Putamen (tissue), 1 donor: ENCODE measurements around the gene SENP5.
"Not testable (repeated sequence)": the region's sequence is repeated elsewhere in the genome, so short reads cannot be mapped to it uniquely, and the experiment has no call there.

ENCODE experiments used
- DNase-seq: peaks from one replicate; pipeline ENCODE4 v3.0.0-alpha.2; 2016; ENCODE audit warnings: low spot score

Gene SENP5

GRCh38 chr3:196941729-196942225 lies 74.1 kb downstream of the SENP5 start:
- DNase-seq: peak; percentile 45

GRCh38 chr3:196942226-196942914 lies 74.7 kb downstream of the SENP5 start, which contains the start of gene NCBP2:
NCBP2 (minus strand) TSS chr3:196942528; CDS start chr3:196942503, 25 bp downstream.
- peak; percentile 96 for DNase-seq

- no peak for DNase-seq
Measured at GRCh38 chr3:196942915-196943277, 75.2 kb downstream of the SENP5 start.

GRCh38 chr3:196944037-196944790 lies 76.5 kb downstream of the SENP5 start:
- DNase-seq: not testable (repeated sequence)

GRCh38 chr3:196947136-196947859 lies 79.6 kb downstream of the SENP5 start:
- no peak for DNase-seq

GRCh38 chr3:196947860-196948441 lies 80.2 kb downstream of the SENP5 start:
- no peak for DNase-seq

- DNase-seq: no peak
Measured at GRCh38 chr3:196948442-196949284, 80.9 kb downstream of the SENP5 start.

GRCh38 chr3:196949285-196949619 lies 81.5 kb downstream of the SENP5 start:
- DNase-seq: no peak

- no peak for DNase-seq
Measured at GRCh38 chr3:196949750-196950149, 82.0 kb downstream of the SENP5 start.

- DNase-seq: no peak
Measured at GRCh38 chr3:196951371-196951770, 83.7 kb downstream of the SENP5 start.

- DNase-seq: no peak
Measured at GRCh38 chr3:196954832-196955231, 87.1 kb downstream of the SENP5 start.

GRCh38 chr3:196962108-196962929 lies 94.6 kb downstream of the SENP5 start:
- DNase-seq: no peak

- DNase-seq: no peak
Measured at GRCh38 chr3:196962930-196963630, 95.4 kb downstream of the SENP5 start.

GRCh38 chr3:196963631-196963953 lies 95.9 kb downstream of the SENP5 start:
- no peak for DNase-seq

GRCh38 chr3:196965112-196965803 lies 97.5 kb downstream of the SENP5 start:
- no peak for DNase-seq

GRCh38 chr3:196965804-196966173 lies 98.1 kb downstream of the SENP5 start:
- no peak for DNase-seq

GRCh38 chr3:196966526-196967401 lies 99.0 kb downstream of the SENP5 start:
- no peak for DNase-seq

GRCh38 chr3:196967412-196968232 lies 99.9 kb downstream of the SENP5 start:
- DNase-seq: no peak
